ENCODE measurements around the gene ATG101. TPM values are rescaled to one million over a fixed set of nuclear protein-coding genes. Genes with fewer than 3 reads are reported as not detected.

ATG101 gene
- total RNA-seq, 4 donors from 2014 or later, result 30.3 to 71.4 (median 61.2) TPM

- peak; percentile 97 for DNase-seq (ENCODE audit: extremely low spot score)
- TF ChIP-seq POLR2A (IDR thresholded peaks at IDR 0.05; ENCODE audit: low read depth) (no peak), POLR2AphosphoS5 (IDR thresholded peaks at IDR 0.05) (no peak), CTCF (IDR thresholded peaks at IDR 0.05) (no peak), EP300 (IDR thresholded peaks at IDR 0.05) (no peak)
- Histone ChIP-seq H3K4me1 (peaks cover 45 to 60% (median 48%) of the 10 kb centered on the region in 4 donors), H3K27ac (replicated peaks in 1 of 4) (peak overlapping the region; percentile 94 to 100 (median 97)), H3K4me3 (peak overlapping the region; percentile 45 to 49 (median 48)), H3K27me3 (no peaks in the 10 kb centered on the region), H3K36me3 (no peaks in the 10 kb centered on the region), H3K9me3 (no peaks in the 10 kb centered on the region)
- 1% methylated on average over 5 of the region's 5 CpGs for WGBS
- intact Hi-C loops (cut with DNase I), result no loop called here
Observed at GRCh38 chr12:52032446-52032803, 37.4 kb upstream of the ATG101 start.

DNA sequence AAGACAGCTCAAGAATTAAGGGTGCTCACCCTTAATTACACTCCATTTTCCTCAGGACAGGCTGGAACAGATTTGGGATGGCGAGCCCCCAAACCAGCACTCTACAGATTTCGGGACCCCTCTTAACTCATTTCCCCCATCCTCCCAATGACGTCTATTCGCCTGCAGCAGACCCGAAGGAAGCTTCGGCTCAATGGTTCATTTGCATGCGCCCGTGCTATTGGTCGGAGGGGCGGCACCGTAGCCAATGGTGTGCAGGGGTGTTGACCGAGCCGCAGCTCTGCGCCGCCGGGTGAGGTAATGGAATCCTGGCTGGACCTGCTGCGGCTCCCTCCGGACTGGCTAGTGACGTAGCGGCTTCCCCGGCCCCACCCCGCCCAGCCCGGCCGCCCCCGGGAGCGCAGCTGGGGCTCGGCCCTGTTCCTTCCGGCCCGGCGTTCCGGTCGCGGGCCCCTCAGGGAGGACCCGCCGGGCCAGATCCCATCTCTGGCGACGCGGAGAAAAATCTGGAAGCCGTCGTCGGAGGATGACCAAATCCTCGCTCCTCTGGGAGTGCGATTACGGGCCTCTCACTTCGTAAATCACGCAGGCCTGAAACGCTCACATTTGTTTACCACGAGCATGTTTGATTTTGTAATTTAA is 36.9 kb upstream of the ATG101 start:
- Histone ChIP-seq H3K9me3 (no peaks in the 10 kb centered on the region), H3K4me3 (peak overlapping the region; percentile 45 to 49 (median 48)), H3K4me1 (peaks cover 48 to 63% (median 50%) of the 10 kb centered on the region in 4 donors), H3K27ac (replicated peaks in 1 of 4) (peak overlapping the region; percentile 94 to 100 (median 97)), H3K27me3 (no peaks in the 10 kb centered on the region), H3K36me3 (no peaks in the 10 kb centered on the region)
- TF ChIP-seq EP300 (IDR thresholded peaks at IDR 0.05), result peak; percentile 78
- TF ChIP-seq POLR2AphosphoS5 (IDR thresholded peaks at IDR 0.05), result peak; percentile 98 to 99
- TF ChIP-seq POLR2A (IDR thresholded peaks at IDR 0.05; ENCODE audit: low read depth), result peak; percentile 71
- TF ChIP-seq CTCF (IDR thresholded peaks at IDR 0.05), result peak in 1 of 3 experiments; percentile 24
- 1% methylated on average over 21 of the region's 48 CpGs for WGBS
- DNase-seq (ENCODE audit: extremely low spot score), result peak; percentile 99
- intact Hi-C loops (cut with DNase I), result no loop called here

GRCh38 chr12:52033446-52034140 is 36.2 kb upstream of the ATG101 start:
- H3K4me1 ChIP-seq, result peaks cover 54 to 70% (median 57%) of the 10 kb centered on the region in 4 donors

DNA sequence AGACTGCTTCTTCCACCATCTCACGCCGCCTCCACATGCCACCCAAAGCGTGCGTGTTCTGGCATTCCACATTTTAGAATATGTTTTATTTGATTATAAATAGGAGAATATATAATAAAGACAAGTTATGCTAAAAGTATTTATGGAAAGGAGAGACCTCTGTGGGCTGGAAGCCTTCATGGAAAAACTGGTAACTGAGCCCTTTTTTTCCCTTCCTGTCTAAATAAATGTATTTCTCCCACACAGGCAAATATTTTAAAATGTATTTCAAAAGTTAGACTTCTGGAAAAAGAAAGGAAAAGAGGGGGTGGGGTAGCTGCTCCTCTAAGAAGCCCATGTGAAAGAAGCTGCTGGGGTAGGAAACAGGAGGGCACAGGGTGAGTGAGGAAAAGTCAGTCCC is 34.6 kb upstream of the ATG101 start:
- Histone ChIP-seq H3K9me3 (no peaks in the 10 kb centered on the region), H3K27ac (replicated peaks in 1 of 4) (peak overlapping the region; percentile 86 to 100 (median 97)), H3K4me3 (no peak overlapping the region), H3K36me3 (no peaks in the 10 kb centered on the region), H3K27me3 (no peaks in the 10 kb centered on the region), H3K4me1 (peaks cover 52 to 61% (median 57%) of the 10 kb centered on the region in 4 donors)
- intact Hi-C loops (cut with DNase I), result no loop called here
- DNase-seq (ENCODE audit: extremely low spot score), result no peak
- WGBS, result 89% methylated on average over 4 of the region's 4 CpGs
- TF ChIP-seq EP300 (IDR thresholded peaks at IDR 0.05), result no peak
- no peak for TF ChIP-seq POLR2A (IDR thresholded peaks at IDR 0.05; ENCODE audit: low read depth)
- TF ChIP-seq POLR2AphosphoS5 (IDR thresholded peaks at IDR 0.05), result no peak
- no peak for TF ChIP-seq CTCF (IDR thresholded peaks at IDR 0.05)

More at GRCh38 chr12:52033446-52034140, 36.2 kb upstream of the ATG101 start:
- Histone ChIP-seq H3K36me3 (no peaks in the 10 kb centered on the region), H3K27ac (replicated peaks in 1 of 4) (peak overlapping the region; percentile 94 to 100 (median 97)), H3K9me3 (no peaks in the 10 kb centered on the region), H3K27me3 (no peaks in the 10 kb centered on the region), H3K4me3 (peak overlapping the region; percentile 45 to 49 (median 48))
- TF ChIP-seq CTCF (IDR thresholded peaks at IDR 0.05) (no peak), POLR2AphosphoS5 (IDR thresholded peaks at IDR 0.05) (no peak), EP300 (IDR thresholded peaks at IDR 0.05) (no peak), POLR2A (IDR thresholded peaks at IDR 0.05; ENCODE audit: low read depth) (no peak)
- no peak for DNase-seq (ENCODE audit: extremely low spot score)
- intact Hi-C loops (cut with DNase I), result no loop called here
- 66% methylated on average over 13 of the region's 13 CpGs for WGBS

All from esophagus muscularis mucosa (tissue), 4 donors.